Adrenal gland (tissue), 5 donors: ENCODE measurements around the gene KATNB1.

Source experiments
- CTCF ChIP-seq, 6 experiments: fragments of 450-650 bp in 4 of 6; fragments of 200-600 bp in 2 of 6; sonication (generic) in 1 of 6; IDR thresholded peaks; 1 replicate in 5 of 6; 2 replicates in 1 of 6; pipeline versions ENCODE4 v1.5.1 to v1.8.0; 2016 to 2021; ENCODE audit warnings: antibody characterized with exemption in 6 of 6, mild to moderate bottlenecking in 2 of 6, moderate library complexity in 1 of 6
- POLR2A ChIP-seq, 2 donors: fragments of 450-650 bp; IDR thresholded peaks; one replicate each; pipeline ENCODE4 v1.6.1; 2017; ENCODE audit warnings: antibody characterized with exemption in 2 of 2, mild to moderate bottlenecking in 2 of 2, moderate library complexity in 1 of 2
- donor health status: DM: no; HTN: no; CAD: no.

GRCh38 chr16:57688987-57689761 lies 46.4 kb upstream of the KATNB1 start:
- TF ChIP-seq POLR2A (IDR thresholded peaks at IDR 0.05) (no peak), CTCF (IDR thresholded peaks at IDR 0.05) (no peak)
